ENCODE measurements around the gene NTHL1. TPM values are rescaled to one million over a fixed set of nuclear protein-coding genes. Genes with fewer than 3 reads are reported as not detected.

The NTHL1 gene
- polyA plus RNA-seq, 1 experiment, result 10.7 TPM

GRCh38 chr16:2039274-2040031 lies 8.2 kb downstream of the NTHL1 start:
- ChIA-PET CTCF (interaction anchor here (1.2 to 2.4 kb wide), 2 partner anchors 35 to 101 kb away, joined by 4 to 9 read pairs; no protein-coding TSS in a partner anchor), POLR2A (interaction anchor here (0.6 to 2.2 kb wide), 5 partner anchors 11 to 116 kb away, joined by 3 to 11 read pairs (median 5); partner anchors contain the start of genes NHERF2, RPS2 and TRAF7)
- no peak for TF ChIP-seq CTCF (IDR thresholded peaks at IDR 0.05; ENCODE audit: low read depth, low read length)
- H3K27ac ChIP-seq (ENCODE audit: low read depth, low read length), result peak overlapping the region; percentile 91
- DNase-seq (ENCODE audit: low read depth, low spot score), result peak; percentile 81
- H3K4me3 ChIP-seq (ENCODE audit: low read depth, low read length), result no peak overlapping the region
- no peaks in the 10 kb centered on the region for H3K27me3 ChIP-seq (ENCODE audit: control insufficient read depth, insufficient read depth, low read length)
- H3K9me3 ChIP-seq (ENCODE audit: control insufficient read depth, insufficient read depth, low read length), result no peaks in the 10 kb centered on the region; the same call in 1 of the 2 replicates

GRCh38 chr16:2038382-2039231 lies 9.0 kb downstream of the NTHL1 start:
- TF ChIP-seq CTCF (IDR thresholded peaks at IDR 0.05; ENCODE audit: low read depth, low read length), result no peak
- ChIA-PET POLR2A (interaction anchor here (0.5 to 2.2 kb wide), 5 partner anchors 11 to 117 kb away, joined by 3 to 11 read pairs (median 4); partner anchors contain the start of genes NHERF2, RPS2 and TRAF7), CTCF (interaction anchor here (1.0 to 1.2 kb wide), 2 partner anchors 16 to 34 kb away, joined by 4 read pairs; no protein-coding TSS in a partner anchor)

GRCh38 chr16:2037647-2038381 lies 9.8 kb downstream of the NTHL1 start:
- Histone ChIP-seq H3K27ac (ENCODE audit: low read depth, low read length) (no peak overlapping the region), H3K9me3 (ENCODE audit: control insufficient read depth, insufficient read depth, low read length) (no peaks in the 10 kb centered on the region; the same call in 1 of the 2 replicates), H3K27me3 (ENCODE audit: control insufficient read depth, insufficient read depth, low read length) (no peaks in the 10 kb centered on the region), H3K4me3 (ENCODE audit: low read depth, low read length) (no peak overlapping the region)
- TF ChIP-seq CTCF (IDR thresholded peaks at IDR 0.05; ENCODE audit: low read depth, low read length), result no peak
- no peak for DNase-seq (ENCODE audit: low read depth, low spot score)
- CTCF ChIA-PET, result interaction anchor here (1.0 kb wide), 1 partner anchor 15 kb away, joined by 4 read pairs; no protein-coding TSS in a partner anchor
- POLR2A ChIA-PET, result interaction anchor here (1.1 kb wide), 1 partner anchor 118 kb away, joined by 3 read pairs; the partner anchor contains the start of gene TRAF7

More at GRCh38 chr16:2038382-2039231, 9.0 kb downstream of the NTHL1 start:
- Histone ChIP-seq H3K27me3 (ENCODE audit: control insufficient read depth, insufficient read depth, low read length) (no peaks in the 10 kb centered on the region), H3K4me3 (ENCODE audit: low read depth, low read length) (no peak overlapping the region), H3K27ac (ENCODE audit: low read depth, low read length) (peak overlapping the region; percentile 91), H3K9me3 (ENCODE audit: control insufficient read depth, insufficient read depth, low read length) (no peaks in the 10 kb centered on the region; the same call in 1 of the 2 replicates)
- DNase-seq (ENCODE audit: low read depth, low spot score), result no peak

- no peak overlapping the region for H3K27ac ChIP-seq (ENCODE audit: low read depth, low read length)
- TF ChIP-seq CTCF (IDR thresholded peaks at IDR 0.05; ENCODE audit: low read depth, low read length), result no peak
Observed at GRCh38 chr16:2037115-2037514, 10.5 kb downstream of the NTHL1 start.

More at GRCh38 chr16:2037115-2037514, 10.5 kb downstream of the NTHL1 start:
- Histone ChIP-seq H3K4me3 (ENCODE audit: low read depth, low read length) (no peak overlapping the region), H3K9me3 (ENCODE audit: control insufficient read depth, insufficient read depth, low read length) (no peaks in the 10 kb centered on the region; the same call in 1 of the 2 replicates), H3K27me3 (ENCODE audit: control insufficient read depth, insufficient read depth, low read length) (no peaks in the 10 kb centered on the region)
- POLR2A ChIA-PET, result interaction anchor here (1.1 kb wide), 1 partner anchor 118 kb away, joined by 3 read pairs; the partner anchor contains the start of gene TRAF7
- no peak for DNase-seq (ENCODE audit: low read depth, low spot score)
- CTCF ChIA-PET, result no interaction called here
